K562 (cell line): ENCODE measurements around the gene VAC14. TPM values are rescaled to one million over a fixed set of nuclear protein-coding genes. Genes with fewer than 3 reads are reported as not detected.

ENCODE experiments used
- ATAC-seq: fragments of 200-7000 bp; cut with Tn5 transposase; 3 replicates; pipeline ENCODE4 v1.9.1; 2020; ENCODE audit warnings: moderate library complexity
- BruUV-seq: library from RNA; stranded (reverse); fragments of 400-500 nt; replicated peaks from 2 replicates; lab custom pipeline; 2021; lab: Mats Ljungman, UMichigan
- CTCF ChIA-PET: fragments of 300-600 bp; formaldehyde crosslinking; extraction: SDS; loops from one replicate; lab custom pipeline; 2021; ENCODE audit warnings: low intra/inter-chr PET ratio; lab: Yijun Ruan, JAX
- POLR2A ChIA-PET: fragments of 300-600, 350-650 bp; sonication (Branson Sonifier 250); formaldehyde crosslinking; extraction: SDS; loops from one replicate; lab custom pipeline; 2021; ENCODE audit warnings: antibody characterized with exemption, inconsistent platforms; lab: Yijun Ruan, JAX
- DNase-seq, 4 experiments: peaks; one replicate each; pipeline versions ENCODE4 v3.0.0 to v3.0.0-alpha.2; 2011 to 2018; ENCODE audit warnings: low spot score in 3 of 4, mixed read lengths in 3 of 4; ENCODE audit errors: extremely low read depth in 1 of 4
- FAIRE-seq: peaks from 2 replicates; lab custom pipeline; 2011; peaks lifted over from hg19 to GRCh38; lab: Jason Lieb, UNC
- H2AFZ ChIP-seq: 2 replicates; pipeline ENCODE4 v1.6.0; 2011; ENCODE audit warnings: low read depth, low read length, control low read depth, inconsistent platforms
- H3K27ac ChIP-seq: fragments of 200-600 bp; 3 replicates; pipeline ENCODE4 v1.8.0; 2011; ENCODE audit warnings: low read depth, mild to moderate bottlenecking, control low read depth, inconsistent platforms, low read length, moderate library complexity, mixed read lengths; ENCODE audit errors: extremely low read depth
- H3K27me3 ChIP-seq, 2 experiments: fragments of 300-600 bp in 1 of 2; 2 replicates in 1 of 2; 3 replicates in 1 of 2; pipeline versions ENCODE4 v1.6.0 to v1.8.0; 2011; ENCODE audit warnings: inconsistent platforms in 2 of 2, low read length in 2 of 2, mild to moderate bottlenecking in 1 of 2, mixed read lengths in 1 of 2, moderate library complexity in 1 of 2; ENCODE audit not compliant: control insufficient read depth in 2 of 2, insufficient read depth in 2 of 2
- H3K36me3 ChIP-seq: fragments of 300-600 bp; 3 replicates; pipeline ENCODE4 v1.8.0; 2011; ENCODE audit warnings: mild to moderate bottlenecking, low read length, inconsistent platforms; ENCODE audit not compliant: control insufficient read depth, insufficient read depth
- H3K4me1 ChIP-seq, 2 experiments: fragments of 200-600 bp in 1 of 2; replicated peaks in 1 of 2; 2 replicates in 1 of 2; 3 replicates in 1 of 2; pipeline versions ENCODE4 v1.5.1 to v1.8.0; 2011; ENCODE audit warnings: inconsistent platforms in 2 of 2, low read length in 2 of 2, mild to moderate bottlenecking in 1 of 2, mixed read lengths in 1 of 2, moderate library complexity in 1 of 2; ENCODE audit not compliant: control insufficient read depth in 2 of 2, insufficient read depth in 2 of 2
- H3K4me2 ChIP-seq: 2 replicates; pipeline ENCODE4 v1.6.1; 2011; ENCODE audit warnings: low read length, control low read depth, inconsistent platforms, mixed read lengths; ENCODE audit not compliant: insufficient read depth
- H3K4me3 ChIP-seq: fragments of 200-600 bp; sonication (generic), shearing (Covaris generic); 2 replicates; pipeline ENCODE4 v1.5.1; 2016; ENCODE audit warnings: control low read depth, inconsistent platforms
- H3K79me2 ChIP-seq: fragments of 200-600 bp; 3 replicates; pipeline ENCODE4 v1.8.0; 2011; ENCODE audit warnings: low read length, inconsistent platforms; ENCODE audit not compliant: control insufficient read depth, insufficient read depth
- H3K9ac ChIP-seq, 2 experiments: 2 replicates each; pipeline versions ENCODE4 v1.6.0 to v1.6.1; 2011; ENCODE audit warnings: low read depth in 2 of 2, low read length in 2 of 2, control low read depth in 1 of 2, inconsistent platforms in 1 of 2, mild to moderate bottlenecking in 1 of 2, mixed read lengths in 1 of 2; ENCODE audit not compliant: insufficient read depth in 1 of 2
- H3K9me1 ChIP-seq: one replicate; pipeline ENCODE4 v1.6.0; 2011; ENCODE audit warnings: inconsistent platforms, mild to moderate bottlenecking, low read length, moderate library complexity; ENCODE audit not compliant: control insufficient read depth, insufficient read depth
- H3K9me3 ChIP-seq: replicated peaks from 2 replicates; pipeline ENCODE4 v1.5.1; 2011; ENCODE audit warnings: low read depth, low read length, inconsistent platforms; ENCODE audit not compliant: control insufficient read depth, insufficient read depth
- H4K20me1 ChIP-seq: replicated peaks from 2 replicates; pipeline ENCODE4 v1.6.1; 2011; ENCODE audit warnings: low read length, inconsistent platforms, mixed read lengths; ENCODE audit not compliant: control insufficient read depth, insufficient read depth
- FIP1L1 ChIP-seq: fragments of 200-400 bp; formaldehyde crosslinking; IDR thresholded peaks from 2 replicates; pipeline ENCODE4 v1.6.1; 2018; ENCODE audit warnings: mild to moderate bottlenecking, low read depth, low read length; ENCODE audit not compliant: poor library complexity, severe bottlenecking
- ILK ChIP-seq: fragments of 450-650 bp; IDR thresholded peaks from 2 replicates; pipeline ENCODE4 v1.6.1; 2016; ENCODE audit warnings: missing genetic modification characterization, low read depth, mild to moderate bottlenecking, missing compliant biosample characterization, moderate library complexity, borderline replicate concordance
- MEIS2 ChIP-seq: fragments of 450-650 bp; IDR thresholded peaks from 2 replicates; pipeline ENCODE4 v1.6.1; 2014; ENCODE audit warnings: mild to moderate bottlenecking; ENCODE audit not compliant: partially characterized antibody
- MTA1 ChIP-seq: fragments of 450-650 bp; IDR thresholded peaks from 2 replicates; pipeline ENCODE4 v1.6.1; 2017; ENCODE audit warnings: borderline replicate concordance
- POLR2G ChIP-seq: fragments of 200-400 bp; formaldehyde crosslinking; IDR thresholded peaks from 2 replicates; pipeline ENCODE4 v1.6.1; 2017; ENCODE audit warnings: low read depth, mild to moderate bottlenecking, antibody characterized with exemption, low read length, moderate library complexity
- SIRT6 ChIP-seq: IDR thresholded peaks from one replicate; pipeline ENCODE4 v1.6.1; 2012; ENCODE audit warnings: low read depth, mild to moderate bottlenecking, control low read depth, inconsistent platforms, low read length, moderate library complexity
- SP2 ChIP-seq: IDR thresholded peaks from 2 replicates; pipeline ENCODE4 v1.6.1; 2011; ENCODE audit warnings: mild to moderate bottlenecking, low read depth, low read length, moderate library complexity; ENCODE audit not compliant: poor library complexity, severe bottlenecking; ENCODE audit errors: extremely low read depth
- ZNF586 ChIP-seq: fragments of 450-650 bp; formaldehyde crosslinking; conservative IDR thresholded peaks from 2 replicates; pipeline ENCODE4 v1.4.0; 2020; ENCODE audit warnings: mild to moderate bottlenecking, moderate library complexity
- WGBS: fragments of 100-300 bp; shearing (Covaris generic); methylation state at CpG from one replicate; pipeline ENCODE4 v1.1.6; 2016; ENCODE audit warnings: low coverage, mixed read lengths; ENCODE audit not compliant: insufficient coverage; ENCODE audit errors: missing lambda C conversion rate; 5-methylcytosine and 5-hydroxymethylcytosine counted together
- in situ Hi-C: fragments of 300-500 bp; cut with MboI; formaldehyde crosslinking; loops from 4 replicates; pipeline ENCODE4 v1.15.0; 2018; ENCODE audit warnings: inconsistent platforms, mixed read lengths
- intact Hi-C: fragments of 100-400 bp; cut with micrococcal nuclease; formaldehyde crosslinking; loops from 2 replicates; pipeline ENCODE4 v1.14.2; 2022
- polyA plus RNA-seq, 8 experiments: library from polyadenylated mRNA; depleted of rRNA in 4 of 8; stranded (reverse) in 5 of 8; unstranded in 3 of 8; fragments of >200 nt; fragmentation: Nextera tagmentation in 2 of 8; fragmentation: Illumina TruSeq in 1 of 8; extraction: Ambion mirVana in 2 of 8; extraction: Trizol in 1 of 8; gene quantifications; 2 replicates each; pipeline versions ENCODE4 v1.2.1 to v1.2.3, GENCODE V29; 2011 to 2014; ENCODE audit warnings: inconsistent platforms in 1 of 8, missing spikeins in 1 of 8
- total RNA-seq, 7 experiments: library from RNA; depleted of rRNA in 6 of 7; stranded (reverse); fragments of >200 nt in 6 of 7; fragmentation: Illumina TruSeq in 2 of 7; extraction: Trizol in 2 of 7; gene quantifications; 2 replicates each; pipeline versions ENCODE4 v1.2.1 to v1.2.3, GENCODE V29; 2011 to 2021; ENCODE audit warnings: low replicate concordance in 1 of 7
- TF ChIP-seq, protein P1 (sequence below), 2 experiments: fragments of 450-650 bp in 1 of 2; sonication (generic) in 1 of 2; formaldehyde crosslinking; conservative IDR thresholded peaks; 2 replicates each; pipeline versions ENCODE4 v1.4.0 to v1.8.1; 2020 to 2022; ENCODE audit warnings: mild to moderate bottlenecking in 1 of 2, missing genetic modification reagents in 1 of 2

VAC14 gene
- total and polyA plus RNA-seq, 9 of the 15 experiments (the other 6 are each of a cell fraction or from before 2014, with no cell fraction given), result 1.3 to 41.6 (median 26.6) TPM

DNA sequence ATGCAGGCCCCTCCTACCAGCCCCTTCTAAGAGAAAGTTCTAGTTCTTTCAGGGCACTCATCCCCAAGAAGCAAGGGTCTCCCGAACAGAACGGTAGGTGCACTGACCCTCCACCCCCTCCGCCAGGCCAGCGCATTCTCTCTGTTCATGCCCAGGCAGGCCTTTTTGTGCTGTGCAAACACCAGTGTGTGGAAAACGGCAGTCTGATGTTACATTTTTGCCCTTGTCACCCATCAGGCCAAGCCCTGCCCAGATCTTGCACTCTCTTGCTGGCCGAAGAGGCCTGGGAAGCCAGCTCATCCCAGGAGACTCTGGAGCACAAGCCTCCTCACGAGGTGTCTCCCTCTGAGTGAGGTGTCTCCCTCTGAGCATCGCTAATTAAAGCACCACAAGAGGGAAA, 99.0 kb downstream of the VAC14 start:
- H3K79me2 ChIP-seq, result no peaks in the 10 kb centered on the region

DNA sequence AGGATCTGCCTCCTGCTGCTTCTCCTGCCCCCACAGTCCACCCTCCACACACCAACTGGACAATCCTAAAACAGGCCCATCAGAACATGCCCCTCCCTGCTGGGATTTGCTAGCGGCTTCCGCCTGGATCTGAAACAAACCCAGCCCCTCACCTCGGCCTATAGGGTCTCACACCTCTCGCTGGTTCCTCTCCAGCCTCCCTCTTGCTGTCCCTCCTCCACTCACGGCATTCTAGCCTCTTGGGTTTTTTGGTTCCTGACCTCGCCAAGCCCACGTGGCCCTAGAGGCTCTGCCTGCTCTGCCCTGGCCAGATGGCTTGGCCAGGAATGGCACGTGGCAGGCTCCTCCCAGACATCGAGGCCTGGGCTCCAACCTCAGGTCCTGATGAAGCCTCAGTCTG, 99.4 kb downstream of the VAC14 start:
- DNase-seq (no peak), FAIRE-seq (no peak), ATAC-seq (no peak)
- POLR2A ChIA-PET, result no interaction called here
- intact Hi-C loops, result no loop called here
- Histone ChIP-seq H2AFZ (no peak overlapping the region), H3K4me1 (peaks cover 4 to 72% of the 10 kb centered on the region in 2 experiments; a peak in 4 of 5 replicates), H3K9me1 (peaks cover 4% of the 10 kb centered on the region), H3K27ac (no peak overlapping the region), H3K4me3 (no peak overlapping the region), H3K9me3 (no peaks in the 10 kb centered on the region), H3K9ac (peak overlapping the region in 1 of 2 experiments; percentile 83; a peak in 2 of 4 replicates), H3K79me2 (no peaks in the 10 kb centered on the region), H3K27me3 (no peaks in the 10 kb centered on the region), H4K20me1 (no peaks in the 10 kb centered on the region), H3K36me3 (peaks cover 14% of the 10 kb centered on the region; the same call in 1 of the 3 replicates), H3K4me2 (no peak overlapping the region)
- TF ChIP-seq MEIS2, result no peak
- no peak for TF ChIP-seq POLR2G
- TF ChIP-seq SP2, result no peak
- TF ChIP-seq ZNF586, result no peak
- in situ Hi-C loops, result no loop called here
- WGBS, result 86% methylated on average over 7 of the region's 9 CpGs
- CTCF ChIA-PET, result no interaction called here
- BruUV-seq, result no TSS peak

More for the DNA sequence above, 99.0 kb downstream of the VAC14 start:
- Histone ChIP-seq H3K9me1 (peaks cover 4% of the 10 kb centered on the region), H4K20me1 (no peaks in the 10 kb centered on the region), H3K4me2 (no peak overlapping the region), H3K9me3 (no peaks in the 10 kb centered on the region), H3K27ac (no peak overlapping the region), H2AFZ (no peak overlapping the region), H3K4me1 (peaks cover 3 to 68% of the 10 kb centered on the region in 2 experiments; a peak in 4 of 5 replicates), H3K9ac (peak overlapping the region in 1 of 2 experiments; percentile 83; a peak in 2 of 4 replicates), H3K36me3 (peaks cover 14% of the 10 kb centered on the region; the same call in 1 of the 3 replicates), H3K4me3 (no peak overlapping the region), H3K27me3 (no peaks in the 10 kb centered on the region)
- 78% methylated on average over 5 of the region's 8 CpGs for WGBS
- BruUV-seq, result no TSS peak
- no peak for DNase-seq
- TF ChIP-seq MTA1, result no peak
- TF ChIP-seq, protein P1, sequence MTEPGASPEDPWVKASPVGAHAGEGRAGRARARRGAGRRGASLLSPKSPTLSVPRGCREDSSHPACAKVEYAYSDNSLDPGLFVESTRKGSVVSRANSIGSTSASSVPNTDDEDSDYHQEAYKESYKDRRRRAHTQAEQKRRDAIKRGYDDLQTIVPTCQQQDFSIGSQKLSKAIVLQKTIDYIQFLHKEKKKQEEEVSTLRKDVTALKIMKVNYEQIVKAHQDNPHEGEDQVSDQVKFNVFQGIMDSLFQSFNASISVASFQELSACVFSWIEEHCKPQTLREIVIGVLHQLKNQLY (CRISPR knock-in tag; conservative IDR thresholded peaks at IDR 0.05), result no peak
- TF ChIP-seq FIP1L1, result no peak
- TF ChIP-seq ILK (tag), result no peak
- TF ChIP-seq SIRT6, result no peak
- no peak for ATAC-seq
- intact Hi-C loops, result no loop called here
- ChIA-PET POLR2A (interaction anchor here (0.6 kb wide), 1 partner anchor 21 kb away, joined by 3 read pairs; no protein-coding TSS in a partner anchor), CTCF (no interaction called here)
- no peak for FAIRE-seq
- in situ Hi-C loops, result no loop called here
